Muscle layer of colon (tissue), 2 donors: ENCODE data around the gene APOBEC3H.

Source experiments
- H3K27ac ChIP-seq: one replicate; pipeline ENCODE4 v1.7.0; 2013; ENCODE audit warnings: low read depth, mild to moderate bottlenecking, low read length, moderate library complexity
- H3K27me3 ChIP-seq, 2 donors: one replicate each; pipeline ENCODE4 v1.7.0; 2013; ENCODE audit warnings: low read length in 2 of 2, mild to moderate bottlenecking in 2 of 2; ENCODE audit not compliant: insufficient read depth in 2 of 2, control insufficient read depth in 1 of 2
- H3K36me3 ChIP-seq: one replicate; pipeline ENCODE4 v1.7.0; 2013; ENCODE audit warnings: mild to moderate bottlenecking, low read length; ENCODE audit not compliant: insufficient read depth
- H3K4me1 ChIP-seq: one replicate; pipeline ENCODE4 v1.7.0; 2013; ENCODE audit warnings: mild to moderate bottlenecking, low read length; ENCODE audit not compliant: insufficient read depth
- H3K4me3 ChIP-seq, 2 donors: one replicate each; pipeline ENCODE4 v1.7.0; 2013; ENCODE audit warnings: low read length in 2 of 2, low read depth in 1 of 2, mild to moderate bottlenecking in 1 of 2, moderate library complexity in 1 of 2
- H3K9ac ChIP-seq: one replicate; pipeline ENCODE4 v1.7.0; 2013; ENCODE audit warnings: low read length
- H3K9me3 ChIP-seq: one replicate; pipeline ENCODE4 v1.7.0; 2013; ENCODE audit warnings: mild to moderate bottlenecking, low read length
- donor health status: abdominal sarcoma.
- donor health status: Adenocarcinoma of cecum.

APOBEC3H gene

GRCh38 chr22:39153220-39153717 lies 56.2 kb downstream of the APOBEC3H start:
- Histone ChIP-seq H3K36me3 (peaks cover 17% of the 10 kb centered on the region), H3K27me3 (peaks cover 0 to 5% of the 10 kb centered on the region in 2 donors), H3K4me1 (peaks cover 33% of the 10 kb centered on the region), H3K9ac (peak overlapping the region; percentile 50), H3K9me3 (no peaks in the 10 kb centered on the region), H3K4me3 (peak overlapping the region; percentile 53 to 66), H3K27ac (peak overlapping the region; percentile 64)
